DMS153 treated with DMSO at 0.1 percent for 48 hours (cell line): ENCODE measurements around the gene RUNX1.

Experiments used
- DNase-seq: peaks from one replicate; lab custom pipeline; 2025; ENCODE audit not compliant: unreplicated experiment; lab: John Stamatoyannopoulos, UW

The RUNX1 gene

GRCh38 chr21:35017256-35017655, 31.8 kb downstream of the RUNX1 start:
- DNase-seq: no peak

DNA sequence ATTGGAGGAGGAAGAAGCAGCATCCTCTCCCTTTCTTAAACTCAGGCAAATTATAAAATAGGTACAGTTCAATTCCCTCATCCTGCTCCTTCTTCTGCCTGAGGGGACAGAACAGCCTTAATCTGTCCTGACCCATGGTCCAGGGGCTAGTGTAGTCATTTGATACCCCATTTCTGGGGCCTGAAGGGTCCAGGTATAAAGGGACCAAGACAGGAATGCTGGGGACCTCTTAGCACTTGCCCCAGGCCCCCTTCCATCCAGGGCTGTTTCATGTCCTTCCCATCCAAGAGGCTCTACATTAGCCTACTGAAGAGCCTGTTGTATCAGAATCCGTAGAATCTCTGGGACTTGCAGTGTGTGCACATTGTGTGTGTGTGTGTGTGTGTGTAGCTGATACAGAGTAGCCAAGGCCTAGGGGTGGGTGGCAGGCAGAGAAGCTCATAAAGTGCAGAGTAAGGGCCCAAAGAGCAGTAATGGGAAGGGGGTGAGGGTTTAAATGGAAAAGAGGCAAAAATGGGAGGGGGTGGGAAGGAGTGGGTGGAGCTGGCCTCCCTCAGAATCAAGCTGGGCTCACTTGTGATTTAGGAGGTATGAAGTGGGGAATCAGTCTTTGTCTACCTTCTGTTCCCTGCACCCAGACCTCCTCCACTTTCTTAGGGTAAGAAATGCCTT, 32.4 kb downstream of the RUNX1 start:
- no peak for DNase-seq

GRCh38 chr21:35016071-35016470, 33.0 kb downstream of the RUNX1 start:
- DNase-seq: no peak

- DNase-seq: no peak
Measured at GRCh38 chr21:35015435-35016024, 33.6 kb downstream of the RUNX1 start.

DNA sequence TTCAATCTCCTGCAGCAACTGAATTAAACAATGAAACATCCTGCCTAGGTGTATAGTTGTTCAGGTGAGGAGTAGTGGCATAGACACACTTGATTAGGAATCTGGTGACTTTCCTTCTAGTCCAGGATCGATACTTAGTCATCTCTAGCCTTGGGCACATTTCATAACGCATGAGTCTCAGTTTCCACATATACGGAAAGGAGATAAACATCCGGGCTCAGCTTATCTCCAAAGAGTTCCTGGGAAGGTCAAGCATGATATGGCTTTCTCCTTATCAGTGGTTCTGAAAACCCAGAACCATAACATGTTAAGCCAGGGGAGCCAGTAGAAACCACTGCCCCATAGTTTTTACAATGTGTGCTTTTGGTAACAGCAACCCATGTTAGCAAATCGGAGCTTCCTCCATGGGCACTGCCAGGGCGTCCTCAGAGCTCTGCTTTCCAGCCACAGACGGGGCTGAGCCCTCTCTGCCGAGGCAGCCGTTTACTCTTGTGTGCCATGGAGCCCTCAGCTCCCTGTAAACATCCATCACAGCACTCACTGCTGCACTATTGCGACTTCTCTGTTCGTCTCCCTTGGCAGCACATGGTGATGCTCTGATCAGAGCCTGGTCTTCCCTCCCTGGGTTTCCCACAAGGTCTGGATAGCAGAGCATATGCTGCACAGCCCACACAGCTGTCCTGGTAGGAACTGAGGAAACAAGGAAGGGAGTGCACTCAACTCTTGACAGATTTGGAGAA, 34.6 kb downstream of the RUNX1 start:
- no peak for DNase-seq

- no peak for DNase-seq
Measured at GRCh38 chr21:35011681-35012080, 37.4 kb downstream of the RUNX1 start.

GRCh38 chr21:35010447-35010846, 38.7 kb downstream of the RUNX1 start:
- no peak for DNase-seq

DNA sequence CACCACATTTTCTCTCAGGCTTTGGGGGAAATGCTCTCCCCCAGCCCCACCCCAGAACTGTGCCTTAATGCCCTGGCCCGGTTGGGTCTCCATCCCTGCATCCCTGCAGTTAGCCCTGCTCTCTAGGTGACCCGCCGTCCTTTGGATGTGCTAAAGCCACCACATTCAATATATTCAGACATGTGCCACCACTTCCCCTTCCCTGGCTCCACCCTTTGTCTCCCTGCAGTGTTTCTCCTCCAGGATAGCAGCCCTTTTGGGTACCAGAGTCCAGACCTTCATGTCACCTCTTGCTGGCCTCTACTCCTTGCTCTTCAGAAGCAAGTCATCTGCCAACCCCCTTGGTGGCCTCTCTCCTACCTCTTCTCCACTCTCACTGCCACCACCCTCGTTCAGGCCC, 41.8 kb downstream of the RUNX1 start:
- DNase-seq: no peak

- DNase-seq: no peak
Measured at GRCh38 chr21:35006771-35007170, 42.3 kb downstream of the RUNX1 start.

- DNase-seq: no peak
Measured at GRCh38 chr21:35006248-35006647, 42.9 kb downstream of the RUNX1 start.

- no peak for DNase-seq
Measured at GRCh38 chr21:35005560-35006224, 43.4 kb downstream of the RUNX1 start.

DNA sequence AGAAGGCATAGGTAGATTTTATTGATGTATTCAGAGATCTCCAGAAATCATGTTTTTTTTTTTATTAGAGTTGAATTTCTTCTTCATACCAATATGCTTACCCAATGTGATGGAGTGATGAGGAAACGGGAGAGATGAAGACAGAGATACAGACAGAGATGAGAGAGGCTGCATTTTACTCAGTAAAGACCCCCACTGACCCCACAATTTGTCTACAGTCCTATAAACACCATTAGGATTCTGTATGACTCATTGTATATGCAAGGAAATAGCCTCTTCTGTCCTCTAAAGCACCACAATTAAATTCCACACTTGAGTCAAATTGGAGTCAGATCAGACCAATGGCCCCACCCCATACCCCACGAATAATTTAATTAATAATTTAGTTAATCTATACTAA, 44.0 kb downstream of the RUNX1 start:
- DNase-seq: no peak

DNA sequence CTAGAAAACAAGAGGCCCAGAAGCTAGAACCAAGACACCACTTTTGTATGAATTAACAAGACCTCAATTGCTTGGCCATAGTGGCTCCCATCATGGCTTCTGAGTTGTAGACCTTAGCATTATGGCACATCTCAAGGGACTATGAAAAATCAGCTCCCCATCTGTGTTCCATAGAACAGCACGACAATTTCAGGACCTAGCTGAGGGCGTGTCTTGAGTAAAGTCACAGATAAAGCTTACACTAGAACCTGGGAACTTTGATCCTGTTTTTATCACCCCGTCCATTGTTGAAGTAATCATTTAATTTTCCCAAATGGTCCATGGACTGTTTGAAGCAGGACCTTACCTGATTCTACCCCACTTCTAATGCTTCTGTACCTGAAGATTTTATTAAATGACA, 44.8 kb downstream of the RUNX1 start:
- DNase-seq: no peak

DNA sequence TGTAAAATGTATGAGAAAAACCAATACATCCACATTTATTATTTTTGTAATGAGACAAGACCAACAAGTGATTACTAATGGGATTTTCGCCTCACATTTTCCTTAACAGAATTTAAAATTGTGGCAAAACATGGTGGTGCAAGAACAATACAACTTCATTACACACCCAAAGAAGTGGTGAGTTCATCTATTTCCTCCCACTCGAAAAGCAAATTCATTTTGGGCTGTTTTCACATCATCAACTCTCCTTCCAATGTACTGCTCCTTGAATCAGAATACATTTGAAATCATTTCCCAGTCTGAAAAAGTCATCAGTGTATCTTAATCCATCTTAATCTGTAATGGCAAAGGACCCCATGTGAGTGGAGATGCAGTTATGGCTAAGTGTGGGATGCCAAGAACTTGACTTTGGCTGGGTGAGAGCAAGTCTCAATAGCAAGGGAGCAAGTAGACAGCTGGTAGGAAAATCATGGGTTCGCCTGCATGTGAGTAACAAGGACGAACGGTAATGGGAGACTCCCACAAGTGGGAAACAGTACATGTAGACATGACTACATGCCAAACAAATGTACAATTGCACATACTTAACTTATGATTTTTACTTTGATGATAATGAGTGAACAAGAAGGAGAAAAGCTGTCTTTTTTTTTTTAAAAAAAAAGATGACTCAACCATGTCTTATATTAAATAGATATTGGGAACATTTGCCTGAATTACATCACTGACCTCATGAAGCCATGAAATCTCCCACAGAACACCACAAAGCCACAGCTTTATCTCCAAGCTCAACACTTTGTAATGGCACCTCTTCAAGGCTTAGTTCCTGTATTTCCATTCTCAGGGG, 46.0 kb downstream of the RUNX1 start:
- DNase-seq: no peak

DNA sequence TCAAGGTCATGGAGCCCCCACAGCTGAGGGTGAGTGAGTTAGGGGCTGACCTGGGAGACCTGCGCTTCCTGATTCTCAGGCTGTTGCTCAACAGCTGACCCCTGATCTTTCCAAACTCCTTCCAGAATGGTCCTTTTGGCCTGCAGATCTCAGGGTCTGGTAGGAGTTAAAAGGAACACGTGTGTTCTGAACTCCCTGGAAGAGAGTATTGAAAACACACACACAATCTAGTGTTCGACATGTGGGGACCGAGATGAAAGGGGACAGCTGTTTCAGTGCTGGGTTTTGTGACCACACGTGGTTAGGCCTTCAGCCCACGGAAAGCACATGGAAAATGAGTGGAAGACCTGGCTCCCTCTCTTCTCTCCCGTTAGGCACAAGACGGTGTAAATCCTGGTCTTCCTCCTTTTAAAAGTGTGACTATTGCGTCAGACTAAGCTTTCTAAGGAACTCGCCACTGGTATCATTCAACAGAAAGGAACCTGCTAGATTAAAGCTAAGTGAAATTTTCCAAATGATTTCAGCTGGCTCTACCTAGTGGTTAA, 49.6 kb downstream of the RUNX1 start:
- no peak for DNase-seq

- DNase-seq: no peak
Measured at GRCh38 chr21:34998176-34998575, 50.9 kb downstream of the RUNX1 start.

GRCh38 chr21:34997294-34997693, 51.8 kb downstream of the RUNX1 start:
- no peak for DNase-seq

DNA sequence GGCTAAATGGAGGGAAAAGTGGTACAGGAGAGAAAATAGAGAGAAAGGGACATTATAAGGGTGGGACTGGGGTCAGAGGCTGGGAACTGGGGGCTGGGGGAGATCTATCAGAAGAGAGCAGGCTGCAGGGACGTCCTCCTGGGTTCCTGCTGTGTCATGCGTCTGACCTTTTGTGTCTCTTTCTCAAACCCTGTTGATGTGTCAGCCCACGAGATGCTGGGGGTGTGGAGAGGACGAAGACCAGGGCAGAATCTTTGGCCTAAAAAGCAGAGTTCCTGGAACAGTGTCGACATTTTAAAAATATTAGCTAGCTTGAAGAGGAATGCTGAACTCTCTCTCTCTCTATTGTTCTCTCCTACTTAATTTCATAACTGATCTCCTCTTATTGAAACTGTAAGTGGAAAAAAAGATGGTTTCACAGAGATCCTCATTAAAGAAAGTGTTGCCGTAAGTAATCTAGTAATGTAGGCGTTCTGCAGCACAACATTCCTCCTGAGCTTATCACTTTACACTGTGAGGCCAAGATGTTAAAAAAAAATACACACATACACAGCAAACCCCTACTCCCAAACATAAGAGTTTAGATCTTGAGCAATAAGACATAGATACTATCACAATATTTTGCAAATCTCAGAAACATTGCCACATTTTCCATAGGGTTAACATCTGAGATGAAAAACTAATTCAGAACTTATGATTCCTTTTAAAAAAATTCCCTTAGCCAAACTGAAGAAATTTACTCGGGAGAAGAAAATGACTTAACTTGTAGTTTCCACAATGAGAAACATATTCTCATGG, 52.6 kb downstream of the RUNX1 start:
- DNase-seq: no peak

- DNase-seq: no peak
Measured at GRCh38 chr21:34995979-34996303, 53.2 kb downstream of the RUNX1 start.
